IPS-15b (cell line): ENCODE results near the gene SBDS.
A peak's percentile ranks its signal among the peaks of the same experiment; 100 is the strongest.
"Not testable (repeated sequence)": the region's sequence is repeated elsewhere in the genome, so short reads cannot be mapped to it uniquely, and the experiment has no call there.

ENCODE experiments used
- H3K27me3 ChIP-seq: one replicate; pipeline ENCODE4 v1.6.1; 2013; ENCODE audit warnings: low read length; ENCODE audit not compliant: control insufficient read depth, insufficient read depth
- H3K36me3 ChIP-seq: one replicate; pipeline ENCODE4 v1.6.1; 2013; ENCODE audit warnings: low read length; ENCODE audit not compliant: control insufficient read depth, insufficient read depth
- H3K4me1 ChIP-seq: one replicate; pipeline ENCODE4 v1.6.1; 2013; ENCODE audit warnings: mild to moderate bottlenecking, low read length; ENCODE audit not compliant: control insufficient read depth, insufficient read depth
- H3K4me3 ChIP-seq: one replicate; pipeline ENCODE4 v1.5.1; 2013; ENCODE audit warnings: low read depth, low read length
- H3K9ac ChIP-seq: one replicate; pipeline ENCODE4 v1.6.1; 2013; ENCODE audit warnings: low read depth, mild to moderate bottlenecking, low read length
- H3K9me3 ChIP-seq: one replicate; pipeline ENCODE4 v1.6.1; 2013; ENCODE audit warnings: mild to moderate bottlenecking, low read length; ENCODE audit not compliant: control insufficient read depth, insufficient read depth

The SBDS gene

GRCh38 chr7:67018940-67019339 is 23.6 kb upstream of the SBDS start:
- no peaks in the 10 kb centered on the region for H3K4me1 ChIP-seq
- H3K9ac ChIP-seq, result no peak overlapping the region
- H3K4me3 ChIP-seq, result no peak overlapping the region
- peaks cover 22% of the 10 kb centered on the region for H3K36me3 ChIP-seq
- H3K9me3 ChIP-seq, result no peaks in the 10 kb centered on the region
- H3K27me3 ChIP-seq, result no peaks in the 10 kb centered on the region

- H3K4me3 ChIP-seq, H3K9ac ChIP-seq, H3K9me3 ChIP-seq, H3K4me1 ChIP-seq, H3K27me3 ChIP-seq: not testable (repeated sequence)
- peaks cover 22% of the 10 kb centered on the region for H3K36me3 ChIP-seq
Measured at GRCh38 chr7:67017971-67018370, 22.6 kb upstream of the SBDS start.

GRCh38 chr7:67014076-67014622 is 18.8 kb upstream of the SBDS start:
- not testable (repeated sequence) for H3K27me3 ChIP-seq

GRCh38 chr7:67009677-67010076 is 14.3 kb upstream of the SBDS start:
- not testable (repeated sequence) for H3K4me3 ChIP-seq, H3K36me3 ChIP-seq, H3K9ac ChIP-seq, H3K27me3 ChIP-seq, H3K9me3 ChIP-seq, H3K4me1 ChIP-seq

More at GRCh38 chr7:67014076-67014622, 18.8 kb upstream of the SBDS start:
- not testable (repeated sequence) for H3K4me1 ChIP-seq, H3K9me3 ChIP-seq, H3K9ac ChIP-seq, H3K4me3 ChIP-seq
- H3K36me3 ChIP-seq, result peaks cover 16% of the 10 kb centered on the region

GRCh38 chr7:67008260-67008659 is 12.9 kb upstream of the SBDS start:
- Histone ChIP-seq H3K27me3 (no peaks in the 10 kb centered on the region), H3K36me3 (peaks cover 4% of the 10 kb centered on the region), H3K9ac (no peak overlapping the region)

GRCh38 chr7:67006965-67007364 is 11.6 kb upstream of the SBDS start:
- H3K4me1 ChIP-seq, result peaks cover 2% of the 10 kb centered on the region
- H3K9ac ChIP-seq, result no peak overlapping the region
- H3K4me3 ChIP-seq, result no peak overlapping the region
- peaks cover 4% of the 10 kb centered on the region for H3K36me3 ChIP-seq
- H3K9me3 ChIP-seq, result no peaks in the 10 kb centered on the region
- no peaks in the 10 kb centered on the region for H3K27me3 ChIP-seq

More at GRCh38 chr7:67008260-67008659, 12.9 kb upstream of the SBDS start:
- Histone ChIP-seq H3K9me3 (no peaks in the 10 kb centered on the region), H3K4me1 (peaks cover 2% of the 10 kb centered on the region), H3K4me3 (no peak overlapping the region)

GRCh38 chr7:67004145-67004544 is 8.8 kb upstream of the SBDS start:
- not testable (repeated sequence) for H3K9ac ChIP-seq, H3K36me3 ChIP-seq

GRCh38 chr7:67000601-67001258 is 5.3 kb upstream of the SBDS start:
- not testable (repeated sequence) for H3K27me3 ChIP-seq, H3K9me3 ChIP-seq, H3K4me3 ChIP-seq, H3K36me3 ChIP-seq, H3K9ac ChIP-seq, H3K4me1 ChIP-seq

More at GRCh38 chr7:67004145-67004544, 8.8 kb upstream of the SBDS start:
- H3K4me3 ChIP-seq, H3K27me3 ChIP-seq, H3K4me1 ChIP-seq, H3K9me3 ChIP-seq: not testable (repeated sequence)

- Histone ChIP-seq H3K4me3 (peak within 1 kb of the TSS; percentile 84), H3K9ac (peak within 1 kb of the TSS; percentile 68)
- H3K36me3 ChIP-seq, H3K4me1 ChIP-seq, H3K9me3 ChIP-seq, H3K27me3 ChIP-seq: not testable (repeated sequence)
Measured at GRCh38 chr7:66996444-66997191, 1.2 kb upstream of the SBDS start, which contains the start of gene TYW1. TSS of gene TYW1 (plus strand) at chr7:66996833. CDS start at chr7:66996979, 146 bp downstream.

GRCh38 chr7:66994691-66995049 is 716 bp downstream of the SBDS start:
- H3K4me3 ChIP-seq, result peak overlapping the region; percentile 71
- H3K9ac ChIP-seq, H3K4me1 ChIP-seq: not testable (repeated sequence)

GRCh38 chr7:66994051-66994450 is 1.3 kb downstream of the SBDS start:
- H3K27me3 ChIP-seq, H3K9ac ChIP-seq, H3K4me1 ChIP-seq, H3K4me3 ChIP-seq, H3K36me3 ChIP-seq, H3K9me3 ChIP-seq: not testable (repeated sequence)

More at GRCh38 chr7:66994691-66995049, 716 bp downstream of the SBDS start:
- not testable (repeated sequence) for H3K36me3 ChIP-seq, H3K9me3 ChIP-seq, H3K27me3 ChIP-seq

GRCh38 chr7:66989552-66989951 is 5.8 kb downstream of the SBDS start:
- not testable (repeated sequence) for H3K4me1 ChIP-seq, H3K27me3 ChIP-seq, H3K9me3 ChIP-seq, H3K36me3 ChIP-seq, H3K4me3 ChIP-seq, H3K9ac ChIP-seq
